ENCODE data around the gene FHIT. TPM values are rescaled to one million over a fixed set of nuclear protein-coding genes. Genes with fewer than 3 reads are reported as not detected.
"Not testable (repeated sequence)": the region's sequence is repeated elsewhere in the genome, so short reads cannot be mapped to it uniquely, and the experiment has no call there.

The FHIT gene
- total RNA-seq, 2 experiments from 2014 or later, result 6.5 to 9.0 TPM

- H3K27ac Mint-ChIP-seq, result no peak overlapping the region
- H3K4me1 Mint-ChIP-seq, result peaks cover 35% of the 10 kb centered on the region
- ATAC-seq (peak; percentile 15), DNase-seq (no peak)
- peaks cover 7% of the 10 kb centered on the region for H3K27me3 Mint-ChIP-seq
- H3K9me3 Mint-ChIP-seq (ENCODE audit: low read depth), result peaks cover 2% of the 10 kb centered on the region
- H3K36me3 Mint-ChIP-seq, result no peaks in the 10 kb centered on the region
- CTCF ChIA-PET, result no interaction called here
- H3K4me3 Mint-ChIP-seq, result no peak overlapping the region
Observed at GRCh38 chr3:60552581-60552980, 698.7 kb downstream of the FHIT start.

- no peaks in the 10 kb centered on the region for H3K9me3 Mint-ChIP-seq (ENCODE audit: low read depth)
- no peak for DNase-seq
- CTCF ChIA-PET, result no interaction called here
- no peak overlapping the region for H3K27ac Mint-ChIP-seq
- no peak overlapping the region for H3K4me3 Mint-ChIP-seq
- H3K27me3 Mint-ChIP-seq, result peaks cover 9% of the 10 kb centered on the region
- peak; percentile 55 for ATAC-seq
- H3K4me1 Mint-ChIP-seq, result peaks cover 35% of the 10 kb centered on the region
- H3K36me3 Mint-ChIP-seq, result no peaks in the 10 kb centered on the region
Observed at GRCh38 chr3:60551455-60552209, 699.6 kb downstream of the FHIT start.

GRCh38 chr3:60549863-60550262 lies 701.4 kb downstream of the FHIT start:
- CTCF ChIA-PET, result no interaction called here
- ATAC-seq (no peak), DNase-seq (no peak)
- H3K4me1 Mint-ChIP-seq, result peaks cover 21% of the 10 kb centered on the region
- H3K27me3 Mint-ChIP-seq, result peaks cover 11% of the 10 kb centered on the region
- no peaks in the 10 kb centered on the region for H3K36me3 Mint-ChIP-seq
- no peak overlapping the region for H3K27ac Mint-ChIP-seq
- H3K9me3 Mint-ChIP-seq (ENCODE audit: low read depth), result no peaks in the 10 kb centered on the region
- no peak overlapping the region for H3K4me3 Mint-ChIP-seq

- DNase-seq (no peak), ATAC-seq (no peak)
- Mint-ChIP-seq H3K4me3 (no peak overlapping the region), H3K27me3 (peaks cover 4% of the 10 kb centered on the region), H3K27ac (no peak overlapping the region), H3K9me3 (ENCODE audit: low read depth) (no peaks in the 10 kb centered on the region), H3K36me3 (no peaks in the 10 kb centered on the region), H3K4me1 (no peaks in the 10 kb centered on the region)
- CTCF ChIA-PET, result no interaction called here
Observed at GRCh38 chr3:60542995-60543394, 708.3 kb downstream of the FHIT start.

- H3K9me3 Mint-ChIP-seq (ENCODE audit: low read depth); H3K36me3 Mint-ChIP-seq; H3K27me3 Mint-ChIP-seq; CTCF ChIA-PET; ATAC-seq; H3K4me3 Mint-ChIP-seq; H3K4me1 Mint-ChIP-seq; DNase-seq; H3K27ac Mint-ChIP-seq: not testable (repeated sequence)
Observed at GRCh38 chr3:60539394-60539793, 711.9 kb downstream of the FHIT start.

- no peak overlapping the region for H3K4me3 Mint-ChIP-seq
- CTCF ChIA-PET, result no interaction called here
- H3K4me1 Mint-ChIP-seq, result no peaks in the 10 kb centered on the region
- DNase-seq (no peak), ATAC-seq (no peak)
- no peaks in the 10 kb centered on the region for H3K9me3 Mint-ChIP-seq (ENCODE audit: low read depth)
- no peaks in the 10 kb centered on the region for H3K36me3 Mint-ChIP-seq
- no peaks in the 10 kb centered on the region for H3K27me3 Mint-ChIP-seq
- H3K27ac Mint-ChIP-seq, result no peak overlapping the region
Observed at GRCh38 chr3:60536420-60536819, 714.8 kb downstream of the FHIT start.

- Mint-ChIP-seq H3K4me1 (no peaks in the 10 kb centered on the region), H3K36me3 (peaks cover 1% of the 10 kb centered on the region), H3K4me3 (no peak overlapping the region), H3K27ac (no peak overlapping the region), H3K9me3 (ENCODE audit: low read depth) (no peaks in the 10 kb centered on the region), H3K27me3 (no peaks in the 10 kb centered on the region)
- no peak for ATAC-seq
- CTCF ChIA-PET, result no interaction called here
- DNase-seq, result no peak
Observed at GRCh38 chr3:60531759-60532158, 719.5 kb downstream of the FHIT start.

GRCh38 chr3:60528651-60529050 lies 722.6 kb downstream of the FHIT start:
- H3K36me3 Mint-ChIP-seq, result peaks cover 1% of the 10 kb centered on the region
- no peaks in the 10 kb centered on the region for H3K27me3 Mint-ChIP-seq
- no peak overlapping the region for H3K27ac Mint-ChIP-seq
- ATAC-seq, result no peak
- H3K4me3 Mint-ChIP-seq, result no peak overlapping the region
- no peak for DNase-seq
- H3K9me3 Mint-ChIP-seq (ENCODE audit: low read depth), result no peaks in the 10 kb centered on the region
- CTCF ChIA-PET, result no interaction called here
- no peaks in the 10 kb centered on the region for H3K4me1 Mint-ChIP-seq

- DNase-seq, result no peak
Observed at GRCh38 chr3:60523536-60523935, 727.7 kb downstream of the FHIT start.

GRCh38 chr3:60517134-60517533 lies 734.1 kb downstream of the FHIT start:
- CTCF ChIA-PET, result no interaction called here
- no peak for ATAC-seq
- no peaks in the 10 kb centered on the region for H3K4me1 Mint-ChIP-seq

More at GRCh38 chr3:60523536-60523935, 727.7 kb downstream of the FHIT start:
- Mint-ChIP-seq H3K27me3 (no peaks in the 10 kb centered on the region), H3K27ac (no peak overlapping the region), H3K36me3 (no peaks in the 10 kb centered on the region), H3K4me1 (no peaks in the 10 kb centered on the region), H3K4me3 (no peak overlapping the region), H3K9me3 (ENCODE audit: low read depth) (peaks cover 4% of the 10 kb centered on the region)
- CTCF ChIA-PET, result no interaction called here
- ATAC-seq, result no peak

GRCh38 chr3:60514866-60515265 lies 736.4 kb downstream of the FHIT start:
- Mint-ChIP-seq H3K27ac (no peak overlapping the region), H3K27me3 (no peaks in the 10 kb centered on the region), H3K36me3 (no peaks in the 10 kb centered on the region), H3K9me3 (ENCODE audit: low read depth) (no peaks in the 10 kb centered on the region), H3K4me1 (no peaks in the 10 kb centered on the region), H3K4me3 (no peak overlapping the region)
- ATAC-seq (no peak), DNase-seq (no peak)
- CTCF ChIA-PET, result no interaction called here

More at GRCh38 chr3:60517134-60517533, 734.1 kb downstream of the FHIT start:
- Mint-ChIP-seq H3K36me3 (no peaks in the 10 kb centered on the region), H3K4me3 (no peak overlapping the region), H3K27ac (no peak overlapping the region), H3K27me3 (no peaks in the 10 kb centered on the region), H3K9me3 (ENCODE audit: low read depth) (peaks cover 4% of the 10 kb centered on the region)
- no peak for DNase-seq

- H3K27ac Mint-ChIP-seq, result no peak overlapping the region
- ATAC-seq (no peak), DNase-seq (no peak)
- H3K9me3 Mint-ChIP-seq (ENCODE audit: low read depth), result no peaks in the 10 kb centered on the region
- no peaks in the 10 kb centered on the region for H3K27me3 Mint-ChIP-seq
- no peaks in the 10 kb centered on the region for H3K4me1 Mint-ChIP-seq
- CTCF ChIA-PET, result no interaction called here
- H3K36me3 Mint-ChIP-seq, result no peaks in the 10 kb centered on the region
- H3K4me3 Mint-ChIP-seq, result no peak overlapping the region
Observed at GRCh38 chr3:60514085-60514649, 737.1 kb downstream of the FHIT start.

GRCh38 chr3:60513241-60513640 lies 738.0 kb downstream of the FHIT start:
- H3K27me3 Mint-ChIP-seq, result no peaks in the 10 kb centered on the region
- H3K27ac Mint-ChIP-seq, result no peak overlapping the region
- H3K36me3 Mint-ChIP-seq, result no peaks in the 10 kb centered on the region
- CTCF ChIA-PET, result no interaction called here
- H3K4me1 Mint-ChIP-seq, result no peaks in the 10 kb centered on the region
- H3K9me3 Mint-ChIP-seq (ENCODE audit: low read depth), result no peaks in the 10 kb centered on the region
- H3K4me3 Mint-ChIP-seq, result no peak overlapping the region
- ATAC-seq (no peak), DNase-seq (no peak)

GRCh38 chr3:60512506-60512905 lies 738.7 kb downstream of the FHIT start:
- no peaks in the 10 kb centered on the region for H3K36me3 Mint-ChIP-seq
- CTCF ChIA-PET, result no interaction called here
- ATAC-seq (no peak), DNase-seq (no peak)
- peaks cover 3% of the 10 kb centered on the region for H3K9me3 Mint-ChIP-seq (ENCODE audit: low read depth)
- no peaks in the 10 kb centered on the region for H3K27me3 Mint-ChIP-seq
- H3K4me3 Mint-ChIP-seq, result no peak overlapping the region
- H3K4me1 Mint-ChIP-seq, result no peaks in the 10 kb centered on the region
- no peak overlapping the region for H3K27ac Mint-ChIP-seq
